ENCODE results near the gene CACNB4. TPM values are rescaled to one million over a fixed set of nuclear protein-coding genes. Genes with fewer than 3 reads are reported as not detected.

Gene CACNB4
- total RNA-seq, 1 donor, result 0.43 TPM

DNA sequence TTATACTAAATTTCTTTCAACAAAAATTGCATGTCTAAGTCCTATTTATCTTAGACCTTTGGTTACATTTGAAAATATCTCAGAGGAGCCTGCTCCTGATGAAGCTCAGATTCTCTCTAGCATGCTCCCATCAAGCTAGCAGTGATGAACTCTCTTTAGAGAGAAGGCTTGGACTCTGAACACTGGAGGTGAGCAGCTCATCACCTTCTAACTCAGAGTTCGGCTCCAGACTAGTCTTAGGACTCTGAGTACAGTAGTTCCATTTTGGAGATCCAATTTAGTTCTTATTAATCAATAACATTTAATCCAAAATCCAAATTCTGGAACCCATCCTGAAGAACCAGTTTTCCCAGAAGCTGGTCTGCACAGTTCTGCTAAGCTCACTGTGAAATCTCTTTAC, 107.8 kb downstream of the CACNB4 start:
- TF ChIP-seq, protein P1, sequence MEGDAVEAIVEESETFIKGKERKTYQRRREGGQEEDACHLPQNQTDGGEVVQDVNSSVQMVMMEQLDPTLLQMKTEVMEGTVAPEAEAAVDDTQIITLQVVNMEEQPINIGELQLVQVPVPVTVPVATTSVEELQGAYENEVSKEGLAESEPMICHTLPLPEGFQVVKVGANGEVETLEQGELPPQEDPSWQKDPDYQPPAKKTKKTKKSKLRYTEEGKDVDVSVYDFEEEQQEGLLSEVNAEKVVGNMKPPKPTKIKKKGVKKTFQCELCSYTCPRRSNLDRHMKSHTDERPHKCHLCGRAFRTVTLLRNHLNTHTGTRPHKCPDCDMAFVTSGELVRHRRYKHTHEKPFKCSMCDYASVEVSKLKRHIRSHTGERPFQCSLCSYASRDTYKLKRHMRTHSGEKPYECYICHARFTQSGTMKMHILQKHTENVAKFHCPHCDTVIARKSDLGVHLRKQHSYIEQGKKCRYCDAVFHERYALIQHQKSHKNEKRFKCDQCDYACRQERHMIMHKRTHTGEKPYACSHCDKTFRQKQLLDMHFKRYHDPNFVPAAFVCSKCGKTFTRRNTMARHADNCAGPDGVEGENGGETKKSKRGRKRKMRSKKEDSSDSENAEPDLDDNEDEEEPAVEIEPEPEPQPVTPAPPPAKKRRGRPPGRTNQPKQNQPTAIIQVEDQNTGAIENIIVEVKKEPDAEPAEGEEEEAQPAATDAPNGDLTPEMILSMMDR (IDR thresholded peaks at IDR 0.05; ENCODE audit: insufficient read depth, low read depth, low read length), result no peak
- DNase-seq (ENCODE audit: low read depth), result no peak
- H3K4me3 ChIP-seq (ENCODE audit: low read depth, low read length), result no peak overlapping the region

DNA sequence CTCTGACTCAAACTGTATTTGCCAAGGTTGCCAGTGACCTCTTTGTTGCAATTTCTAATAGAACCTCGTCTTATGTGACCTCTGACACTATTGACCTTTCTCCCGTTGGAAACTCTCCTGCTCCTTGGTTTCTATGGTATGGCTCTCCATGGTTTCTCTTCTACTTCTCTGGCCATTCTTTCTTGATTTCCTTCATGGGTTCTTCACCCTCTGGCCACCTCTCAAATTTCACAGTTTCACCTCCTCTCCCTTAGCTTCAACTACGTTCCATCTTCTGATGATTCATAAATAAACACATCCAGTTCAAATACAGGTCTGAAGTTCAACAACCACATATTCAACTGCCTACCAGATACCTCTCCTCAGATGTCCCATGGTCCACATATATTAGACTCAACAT, 109.5 kb downstream of the CACNB4 start:
- no peak overlapping the region for H3K4me3 ChIP-seq (ENCODE audit: low read depth, low read length)
- TF ChIP-seq, protein P1 (IDR thresholded peaks at IDR 0.05; ENCODE audit: insufficient read depth, low read depth, low read length), result no peak
- no peak for DNase-seq (ENCODE audit: low read depth)

DNA sequence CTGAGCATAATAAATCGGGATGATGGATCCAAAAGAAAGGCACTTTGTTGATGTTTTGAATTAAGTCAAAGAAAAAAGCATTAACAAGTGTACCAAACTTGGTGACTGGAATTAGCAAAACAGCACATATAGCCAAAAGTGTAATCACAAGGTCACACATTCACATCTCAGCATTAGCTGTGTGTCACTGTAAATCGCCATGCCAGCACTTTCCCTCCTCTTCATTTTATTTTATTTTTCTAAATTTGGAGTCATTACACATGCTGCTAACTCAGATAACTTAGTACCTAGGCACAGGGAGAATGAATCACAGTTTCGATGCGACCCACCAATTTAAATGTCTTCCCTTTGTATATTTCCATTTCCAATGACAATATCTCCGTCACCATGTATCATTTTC, 111.4 kb downstream of the CACNB4 start:
- TF ChIP-seq, protein P1 (IDR thresholded peaks at IDR 0.05; ENCODE audit: insufficient read depth, low read depth, low read length), result no peak
- H3K4me3 ChIP-seq (ENCODE audit: low read depth, low read length), result no peak overlapping the region
- DNase-seq (ENCODE audit: low read depth), result no peak

DNA sequence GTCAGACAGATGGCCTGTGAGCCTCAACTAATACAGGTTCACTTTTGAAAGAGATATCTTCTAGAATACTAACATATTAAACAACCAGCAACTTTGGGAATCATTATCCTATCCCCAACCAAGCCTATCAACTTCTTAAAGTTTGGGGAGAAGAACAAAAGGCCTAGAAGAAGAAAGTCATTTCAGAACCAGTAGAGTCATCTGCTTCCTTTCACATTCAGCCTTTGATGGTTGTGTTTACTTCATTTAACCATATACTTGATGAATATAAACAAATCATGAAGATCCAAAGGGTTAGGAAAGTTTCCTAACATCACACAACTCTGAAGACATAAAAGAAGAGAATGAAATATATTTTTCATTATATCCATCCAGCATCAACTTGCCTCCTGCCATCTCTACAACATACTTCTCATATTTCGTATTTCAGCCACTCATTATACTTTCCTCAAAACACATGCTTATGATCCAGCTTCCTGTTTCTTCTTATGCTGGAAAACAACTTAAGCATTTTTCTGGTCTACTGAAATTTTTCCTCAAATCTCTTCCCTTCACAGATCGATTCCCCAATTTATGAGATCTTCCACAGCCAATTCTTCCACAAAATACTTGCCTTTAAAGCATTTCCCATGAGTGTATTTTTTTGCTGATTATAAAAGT, 114.3 kb downstream of the CACNB4 start:
- no peak for DNase-seq (ENCODE audit: low read depth)
- TF ChIP-seq, protein P1 (IDR thresholded peaks at IDR 0.05; ENCODE audit: insufficient read depth, low read depth, low read length), result no peak
- no peak overlapping the region for H3K4me3 ChIP-seq (ENCODE audit: low read depth, low read length)

DNA sequence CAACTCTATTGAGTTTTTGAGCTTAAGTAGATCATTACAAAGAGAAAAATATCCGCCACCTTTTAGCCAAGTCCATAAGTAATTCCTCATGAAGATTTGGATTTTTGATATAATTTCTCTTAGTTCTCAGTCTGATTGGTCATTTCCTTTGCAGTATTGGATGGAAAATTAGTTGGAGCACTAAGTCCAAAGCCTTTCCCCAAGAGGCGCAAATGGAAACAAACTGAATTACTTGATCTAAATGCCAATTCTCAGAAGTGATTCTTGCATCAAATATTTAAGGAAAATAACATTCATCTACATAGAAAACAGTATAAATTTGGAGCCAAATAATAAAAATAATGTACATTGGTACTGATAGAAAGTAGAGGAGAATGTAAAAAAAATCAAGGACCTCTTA, 115.6 kb downstream of the CACNB4 start:
- H3K4me3 ChIP-seq (ENCODE audit: low read depth, low read length), result no peak overlapping the region
- TF ChIP-seq, protein P1 (IDR thresholded peaks at IDR 0.05; ENCODE audit: insufficient read depth, low read depth, low read length), result no peak
- no peak for DNase-seq (ENCODE audit: low read depth)

DNA sequence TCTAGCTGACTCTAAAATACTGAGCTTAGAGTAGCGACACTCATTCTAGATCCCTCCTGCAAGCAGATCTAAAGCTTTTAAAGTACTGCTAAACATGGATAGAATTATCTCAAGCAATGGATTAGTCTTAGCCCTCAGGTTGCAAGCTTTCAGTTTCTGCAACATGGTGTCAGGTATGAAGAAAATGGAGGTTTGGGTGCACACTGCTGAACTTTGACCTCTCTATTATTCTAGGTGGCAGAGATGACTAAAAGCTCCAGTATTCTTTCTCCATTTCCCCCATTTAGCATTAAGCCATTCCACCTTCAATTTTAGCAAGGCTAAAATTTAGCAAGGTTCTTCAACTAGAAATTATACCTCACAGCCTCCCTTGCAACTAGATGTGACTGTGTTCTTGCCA, 117.0 kb downstream of the CACNB4 start:
- H3K4me3 ChIP-seq (ENCODE audit: low read depth, low read length), result no peak overlapping the region
- TF ChIP-seq, protein P1 (IDR thresholded peaks at IDR 0.05; ENCODE audit: insufficient read depth, low read depth, low read length), result no peak
- no peak for DNase-seq (ENCODE audit: low read depth)

DNA sequence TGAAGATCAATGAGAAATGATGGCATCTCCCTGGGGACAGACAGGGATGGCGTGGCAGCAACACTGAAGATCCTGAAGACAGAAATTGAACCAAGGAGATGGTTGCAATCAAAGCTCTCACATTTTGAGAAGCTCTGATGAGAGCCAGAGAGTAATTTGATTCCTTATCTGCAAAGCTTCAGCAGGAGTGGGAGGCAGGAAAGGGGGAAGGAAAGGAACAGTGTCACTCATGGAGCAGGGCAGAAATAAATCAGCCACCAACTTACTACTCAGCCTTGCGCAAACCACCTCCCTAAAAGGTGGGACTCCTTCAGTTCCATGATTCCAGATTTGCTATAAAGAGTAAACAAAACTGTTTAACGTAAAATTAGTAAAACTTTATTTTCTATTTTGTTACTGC, 119.2 kb downstream of the CACNB4 start:
- TF ChIP-seq, protein P1 (IDR thresholded peaks at IDR 0.05; ENCODE audit: insufficient read depth, low read depth, low read length), result no peak
- DNase-seq (ENCODE audit: low read depth), result no peak
- H3K4me3 ChIP-seq (ENCODE audit: low read depth, low read length), result no peak overlapping the region

Data from fibroblast of villous mesenchyme (primary cell).